Neutrophil (primary cell): ENCODE data around the gene KCNT1.

Experiments used
- H3K27ac ChIP-seq: fragments of 200-600 bp; sonication (generic); 2 replicates; pipeline ENCODE4 v1.5.1; 2016; ENCODE audit warnings: mild to moderate bottlenecking, moderate library complexity
- H3K27me3 ChIP-seq: fragments of 200-600 bp; sonication (generic); 2 replicates; pipeline ENCODE4 v1.6.0; 2016; ENCODE audit warnings: mild to moderate bottlenecking
- H3K36me3 ChIP-seq: fragments of 200-600 bp; sonication (generic); 2 replicates; pipeline ENCODE4 v1.5.1; 2017
- H3K4me1 ChIP-seq, 2 experiments: fragments of 200-600 bp in 1 of 2; sonication (generic) in 1 of 2; 1 replicate in 1 of 2; 2 replicates in 1 of 2; pipeline versions ENCODE4 v1.5.1 to v1.6.1; 2013 to 2016; ENCODE audit warnings: low read depth in 1 of 2, low read length in 1 of 2, mild to moderate bottlenecking in 1 of 2, moderate library complexity in 1 of 2; ENCODE audit not compliant: control insufficient read depth in 1 of 2, insufficient read depth in 1 of 2
- H3K4me3 ChIP-seq, 2 experiments: fragments of 200-600 bp in 1 of 2; sonication (generic) in 1 of 2; 1 replicate in 1 of 2; 2 replicates in 1 of 2; pipeline ENCODE4 v1.5.1; 2013 to 2016; ENCODE audit warnings: low read depth in 1 of 2, low read length in 1 of 2, mild to moderate bottlenecking in 1 of 2, moderate library complexity in 1 of 2
- H3K9me3 ChIP-seq: fragments of 200-600 bp; sonication (generic); 2 replicates; pipeline ENCODE4 v1.5.1; 2016
- CTCF ChIP-seq: fragments of 200-600 bp; sonication (generic); IDR thresholded peaks from 2 replicates; pipeline ENCODE4 v1.5.1; 2016; ENCODE audit warnings: antibody characterized with exemption

Gene KCNT1

GRCh38 chr9:135692410-135692809 lies 9.6 kb upstream of the KCNT1 start:
- no peak for TF ChIP-seq CTCF
- no peak overlapping the region for H3K4me3 ChIP-seq
- H3K4me1 ChIP-seq, result no peaks in the 10 kb centered on the region
- H3K36me3 ChIP-seq, result no peaks in the 10 kb centered on the region
- H3K9me3 ChIP-seq, result no peaks in the 10 kb centered on the region
- no peak overlapping the region for H3K27ac ChIP-seq
- no peaks in the 10 kb centered on the region for H3K27me3 ChIP-seq

GRCh38 chr9:135693265-135693664 lies 8.7 kb upstream of the KCNT1 start:
- Histone ChIP-seq H3K27ac (no peak overlapping the region), H3K4me1 (no peaks in the 10 kb centered on the region), H3K4me3 (no peak overlapping the region), H3K27me3 (no peaks in the 10 kb centered on the region), H3K9me3 (no peaks in the 10 kb centered on the region), H3K36me3 (no peaks in the 10 kb centered on the region)
- no peak for TF ChIP-seq CTCF

GRCh38 chr9:135693771-135694170 lies 8.2 kb upstream of the KCNT1 start:
- Histone ChIP-seq H3K4me3 (no peak overlapping the region), H3K4me1 (no peaks in the 10 kb centered on the region), H3K27me3 (no peaks in the 10 kb centered on the region), H3K27ac (no peak overlapping the region), H3K36me3 (no peaks in the 10 kb centered on the region), H3K9me3 (no peaks in the 10 kb centered on the region)
- TF ChIP-seq CTCF, result no peak

GRCh38 chr9:135694414-135694813 lies 7.6 kb upstream of the KCNT1 start:
- Histone ChIP-seq H3K4me1 (no peaks in the 10 kb centered on the region), H3K4me3 (no peak overlapping the region), H3K27ac (no peak overlapping the region), H3K36me3 (no peaks in the 10 kb centered on the region), H3K27me3 (no peaks in the 10 kb centered on the region), H3K9me3 (no peaks in the 10 kb centered on the region)
- TF ChIP-seq CTCF, result no peak

- Histone ChIP-seq H3K27me3 (no peaks in the 10 kb centered on the region), H3K36me3 (no peaks in the 10 kb centered on the region), H3K4me1 (no peaks in the 10 kb centered on the region), H3K27ac (no peak overlapping the region), H3K9me3 (no peaks in the 10 kb centered on the region), H3K4me3 (no peak overlapping the region)
- no peak for TF ChIP-seq CTCF
Measured at GRCh38 chr9:135695036-135695435, 6.9 kb upstream of the KCNT1 start.

GRCh38 chr9:135695642-135696041 lies 6.3 kb upstream of the KCNT1 start:
- no peak for TF ChIP-seq CTCF
- H3K9me3 ChIP-seq, result no peaks in the 10 kb centered on the region
- no peaks in the 10 kb centered on the region for H3K4me1 ChIP-seq
- no peak overlapping the region for H3K27ac ChIP-seq
- H3K36me3 ChIP-seq, result no peaks in the 10 kb centered on the region
- no peak overlapping the region for H3K4me3 ChIP-seq
- peaks cover 3% of the 10 kb centered on the region for H3K27me3 ChIP-seq
